ENCODE results near the gene RIGI. TPM values are rescaled to one million over a fixed set of nuclear protein-coding genes. Genes with fewer than 3 reads are reported as not detected.

RIGI gene
- total and polyA plus RNA-seq, 2 donors (not counting 1 experiment from before 2014, with no cell fraction given) = 7.6 to 24.9 TPM

DNA sequence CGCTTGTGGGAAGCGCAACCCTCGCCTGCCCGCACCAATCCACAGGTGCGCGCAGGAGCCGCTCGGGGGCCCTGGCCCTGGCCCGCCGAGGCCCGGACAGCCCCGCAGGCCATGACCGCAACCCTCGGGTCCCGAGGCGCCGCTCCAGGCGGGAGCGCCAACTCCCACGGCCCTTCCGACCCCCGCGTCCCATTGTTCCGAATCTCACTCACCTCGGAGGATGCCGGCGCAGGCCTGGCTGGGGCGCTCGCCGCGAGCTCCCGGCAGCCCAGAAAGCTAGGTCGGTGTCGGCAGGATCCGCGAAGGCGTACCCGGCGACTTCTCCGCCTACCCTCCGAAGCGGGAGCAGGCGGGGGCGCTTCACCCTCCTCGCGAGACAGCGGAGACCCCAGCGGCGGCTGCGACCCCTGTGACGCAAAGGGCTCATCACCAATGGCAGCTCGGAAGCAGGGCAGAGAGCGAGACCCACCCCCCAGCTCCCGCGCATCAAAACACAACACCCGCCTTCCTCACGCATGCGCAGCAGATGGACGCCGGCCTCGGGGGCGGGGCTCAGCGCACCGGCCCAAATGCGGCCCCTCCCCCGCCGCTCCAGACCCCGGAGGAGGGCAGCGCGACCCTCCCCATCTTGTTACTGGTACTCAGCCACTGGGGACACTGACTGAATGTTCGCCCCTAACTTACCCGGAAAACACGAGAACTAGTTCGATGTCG lies 24.7 kb upstream of the RIGI start:
- peaks cover 34% of the 10 kb centered on the region for H3K4me1 Mint-ChIP-seq
- intact Hi-C loops (cut with micrococcal nuclease) = loop anchor here (10.0 kb wide), 2 partner anchors 714 to 744 kb away; partner anchors contain the start of genes BAG1, CHMP5 and NFX1
- H3K27ac ChIP-seq (ENCODE audit: low read length in 2 of 2) = peak overlapping the region; percentile 89 to 92
- peak; percentile 84 for ATAC-seq (ENCODE audit: low read depth)
- H3K36me3 ChIP-seq (replicated peaks in 1 of 2; ENCODE audit: control extremely low read depth in 1 of 2, control insufficient read depth in 1 of 2, extremely low read depth in 1 of 2, insufficient read depth in 2 of 2, low read length in 1 of 2) = peaks cover 0 to 3% of the 10 kb centered on the region in 2 experiments
- no peaks in the 10 kb centered on the region for H3K9me3 Mint-ChIP-seq (ENCODE audit: insufficient read depth)
- no peak for TF ChIP-seq EZH2 (IDR thresholded peaks at IDR 0.05; ENCODE audit: borderline replicate concordance, insufficient read depth, low read depth, low read length, poor library complexity, severe bottlenecking)
- TF ChIP-seq, protein P1, sequence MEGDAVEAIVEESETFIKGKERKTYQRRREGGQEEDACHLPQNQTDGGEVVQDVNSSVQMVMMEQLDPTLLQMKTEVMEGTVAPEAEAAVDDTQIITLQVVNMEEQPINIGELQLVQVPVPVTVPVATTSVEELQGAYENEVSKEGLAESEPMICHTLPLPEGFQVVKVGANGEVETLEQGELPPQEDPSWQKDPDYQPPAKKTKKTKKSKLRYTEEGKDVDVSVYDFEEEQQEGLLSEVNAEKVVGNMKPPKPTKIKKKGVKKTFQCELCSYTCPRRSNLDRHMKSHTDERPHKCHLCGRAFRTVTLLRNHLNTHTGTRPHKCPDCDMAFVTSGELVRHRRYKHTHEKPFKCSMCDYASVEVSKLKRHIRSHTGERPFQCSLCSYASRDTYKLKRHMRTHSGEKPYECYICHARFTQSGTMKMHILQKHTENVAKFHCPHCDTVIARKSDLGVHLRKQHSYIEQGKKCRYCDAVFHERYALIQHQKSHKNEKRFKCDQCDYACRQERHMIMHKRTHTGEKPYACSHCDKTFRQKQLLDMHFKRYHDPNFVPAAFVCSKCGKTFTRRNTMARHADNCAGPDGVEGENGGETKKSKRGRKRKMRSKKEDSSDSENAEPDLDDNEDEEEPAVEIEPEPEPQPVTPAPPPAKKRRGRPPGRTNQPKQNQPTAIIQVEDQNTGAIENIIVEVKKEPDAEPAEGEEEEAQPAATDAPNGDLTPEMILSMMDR (IDR thresholded peaks at IDR 0.05) = peak; percentile 5
- H3K4me3 ChIP-seq (ENCODE audit: control extremely low read depth in 1 of 5, extremely low read depth in 1 of 5, insufficient read depth in 1 of 5, low read depth in 2 of 5, low read length in 4 of 5) = peak overlapping the region; percentile 86 to 98 (median 87)
- under 1% methylated on average over 70 of the region's 75 CpGs for WGBS (ENCODE audit: insufficient coverage)
- H3K27ac Mint-ChIP-seq = peak overlapping the region; percentile 91
- H3K79me2 ChIP-seq (ENCODE audit: control insufficient read depth, insufficient read depth, low read length) = peaks cover 69% of the 10 kb centered on the region
- peak overlapping the region; percentile 89 for H2AFZ ChIP-seq (ENCODE audit: insufficient read depth, low read depth, low read length, poor library complexity, severe bottlenecking)
- no peaks in the 10 kb centered on the region for H3K27me3 Mint-ChIP-seq
- H3K9ac ChIP-seq (ENCODE audit: low read length) = peak overlapping the region; percentile 88
- H3K4me1 ChIP-seq (ENCODE audit: control insufficient read depth in 2 of 2, insufficient read depth in 2 of 2, low read length in 2 of 2) = peaks cover 14 to 15% of the 10 kb centered on the region in 2 donors
- DNase-seq = peak; percentile 97
- no peaks in the 10 kb centered on the region for H3K27me3 ChIP-seq (replicated peaks in 1 of 4; ENCODE audit: control extremely low read depth in 1 of 4, control insufficient read depth in 3 of 4, insufficient read depth in 4 of 4, low read length in 3 of 4)
- H3K9me3 ChIP-seq (ENCODE audit: control extremely low read depth in 1 of 3, control insufficient read depth in 2 of 3, insufficient read depth in 1 of 3, low read length in 2 of 3) = no peaks in the 10 kb centered on the region
- peaks cover 14% of the 10 kb centered on the region for H4K20me1 ChIP-seq (ENCODE audit: control insufficient read depth, insufficient read depth, low read length, poor library complexity, severe bottlenecking)
- ChIA-PET CTCF (interaction anchor here (0.7 to 5.2 kb wide), 8 partner anchors 10 to 918 kb away, joined by 3 to 30 read pairs (median 9); partner anchors contain the start of genes ACO1, NDUFB6 and RIGI), POLR2A (interaction anchor here (0.6 to 2.5 kb wide), 4 partner anchors 12 to 166 kb away, joined by 3 to 16 read pairs (median 7); partner anchors contain the start of genes ACO1, NDUFB6 and RIGI)
- peak overlapping the region; percentile 91 for H3K4me3 Mint-ChIP-seq
- H3K4me2 ChIP-seq (replicated peaks; ENCODE audit: low read depth, low read length, poor library complexity, severe bottlenecking) = peak overlapping the region; percentile 81
